22Rv1 (cell line): ENCODE data around the gene BRAF.
"Not testable (repeated sequence)": the region's sequence is repeated elsewhere in the genome, so short reads cannot be mapped to it uniquely, and the experiment has no call there.

Source experiments
- H3K27ac ChIP-seq: fragments of 450-650 bp; 2 replicates; pipeline ENCODE4 v1.5.1; 2017
- ZFX ChIP-seq: fragments of 450-650 bp; IDR thresholded peaks from 2 replicates; pipeline ENCODE4 v1.6.1; 2017; ENCODE audit warnings: antibody characterized with exemption, borderline replicate concordance
- TF ChIP-seq, protein P1 (sequence below): fragments of 450-650 bp; IDR thresholded peaks from 2 replicates; pipeline ENCODE4 v1.5.1; 2017; ENCODE audit warnings: mild to moderate bottlenecking

The BRAF gene

DNA sequence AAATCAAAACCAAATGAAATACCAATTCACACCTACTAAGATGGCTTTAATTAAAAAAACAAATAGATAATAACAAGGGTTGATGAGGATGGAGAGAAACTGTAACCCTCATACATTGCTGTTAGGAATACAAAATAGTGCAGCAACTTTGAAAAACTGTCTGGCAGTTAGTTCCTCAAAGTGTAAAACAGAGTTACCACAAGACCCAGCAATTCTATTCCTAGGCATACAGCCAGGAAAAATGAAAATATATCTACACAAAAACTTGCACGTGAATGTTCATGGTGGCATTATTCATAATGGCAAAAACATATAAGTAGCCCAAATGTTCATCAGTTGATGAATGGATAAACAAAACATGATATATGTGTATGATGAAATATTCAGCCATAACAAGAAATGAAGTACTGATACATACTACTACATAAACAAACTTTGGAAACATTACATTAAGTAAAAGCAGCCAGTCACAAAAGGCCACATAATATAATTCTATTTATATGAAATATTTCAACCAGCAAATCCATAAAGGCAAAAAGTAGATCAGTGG lies 83.5 kb downstream of the BRAF start:
- no peak for TF ChIP-seq ZFX
- TF ChIP-seq, protein P1, sequence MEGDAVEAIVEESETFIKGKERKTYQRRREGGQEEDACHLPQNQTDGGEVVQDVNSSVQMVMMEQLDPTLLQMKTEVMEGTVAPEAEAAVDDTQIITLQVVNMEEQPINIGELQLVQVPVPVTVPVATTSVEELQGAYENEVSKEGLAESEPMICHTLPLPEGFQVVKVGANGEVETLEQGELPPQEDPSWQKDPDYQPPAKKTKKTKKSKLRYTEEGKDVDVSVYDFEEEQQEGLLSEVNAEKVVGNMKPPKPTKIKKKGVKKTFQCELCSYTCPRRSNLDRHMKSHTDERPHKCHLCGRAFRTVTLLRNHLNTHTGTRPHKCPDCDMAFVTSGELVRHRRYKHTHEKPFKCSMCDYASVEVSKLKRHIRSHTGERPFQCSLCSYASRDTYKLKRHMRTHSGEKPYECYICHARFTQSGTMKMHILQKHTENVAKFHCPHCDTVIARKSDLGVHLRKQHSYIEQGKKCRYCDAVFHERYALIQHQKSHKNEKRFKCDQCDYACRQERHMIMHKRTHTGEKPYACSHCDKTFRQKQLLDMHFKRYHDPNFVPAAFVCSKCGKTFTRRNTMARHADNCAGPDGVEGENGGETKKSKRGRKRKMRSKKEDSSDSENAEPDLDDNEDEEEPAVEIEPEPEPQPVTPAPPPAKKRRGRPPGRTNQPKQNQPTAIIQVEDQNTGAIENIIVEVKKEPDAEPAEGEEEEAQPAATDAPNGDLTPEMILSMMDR = no peak
- H3K27ac ChIP-seq = no peak overlapping the region

DNA sequence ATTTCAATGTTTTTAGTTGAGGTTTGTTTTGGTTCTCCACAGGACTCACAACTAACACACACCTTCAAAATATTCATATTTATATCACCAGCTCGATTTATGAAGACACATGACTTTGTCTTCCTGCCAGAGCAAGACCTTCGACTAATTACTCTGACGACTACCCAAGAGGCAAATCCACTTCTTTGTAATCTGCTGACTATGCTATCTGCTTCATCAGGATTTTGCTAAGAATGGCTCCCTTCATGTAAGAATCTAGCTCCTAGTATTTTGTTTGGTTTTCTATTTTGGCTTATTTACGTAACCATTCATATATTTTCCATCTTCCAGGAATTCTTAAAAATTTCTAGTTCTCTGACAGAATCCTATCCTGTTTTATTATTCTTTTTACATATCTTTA lies 93.0 kb downstream of the BRAF start:
- TF ChIP-seq, protein P1 = no peak
- no peak for TF ChIP-seq ZFX
- H3K27ac ChIP-seq = no peak overlapping the region

DNA sequence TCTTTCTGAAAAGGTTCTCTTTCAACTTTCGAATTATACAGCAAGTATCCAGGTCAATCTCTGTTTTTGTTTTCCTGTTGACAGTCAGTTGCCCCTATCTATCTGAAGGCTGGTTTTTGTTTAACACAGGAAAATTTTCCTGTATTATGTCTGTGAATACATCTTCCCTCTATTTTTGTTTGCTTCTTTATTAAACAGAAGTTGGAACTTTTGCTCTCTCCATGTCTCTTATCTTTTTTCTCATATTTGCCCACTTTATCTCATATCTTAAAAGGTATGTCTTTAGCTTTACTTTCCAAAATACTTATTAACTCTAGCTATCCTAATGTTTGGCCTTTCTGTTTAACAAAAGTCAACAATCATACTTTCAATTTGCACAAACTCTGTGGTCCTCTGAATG lies 95.0 kb downstream of the BRAF start:
- TF ChIP-seq, protein P1 = no peak
- no peak for TF ChIP-seq ZFX
- H3K27ac ChIP-seq = no peak overlapping the region

DNA sequence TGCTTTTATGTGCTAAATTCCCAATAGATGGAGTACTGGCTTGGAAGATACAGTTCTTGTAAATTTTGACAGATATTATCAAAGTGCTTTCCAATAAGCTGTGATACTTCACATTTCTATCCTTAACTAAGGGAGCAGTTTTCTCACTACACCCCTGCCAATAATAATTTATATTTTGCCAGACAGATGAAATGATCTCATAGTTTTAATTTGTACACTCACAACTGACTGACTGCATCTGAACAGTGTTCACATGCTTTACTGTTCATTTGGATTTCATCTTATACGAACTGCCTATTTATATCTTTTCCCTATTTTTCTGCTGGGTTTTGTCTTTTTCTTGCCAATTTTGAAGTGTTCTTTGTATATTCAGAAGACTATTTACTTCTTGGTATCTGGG lies 96.0 kb downstream of the BRAF start:
- TF ChIP-seq, protein P1 = no peak
- no peak for TF ChIP-seq ZFX
- H3K27ac ChIP-seq = no peak overlapping the region

DNA sequence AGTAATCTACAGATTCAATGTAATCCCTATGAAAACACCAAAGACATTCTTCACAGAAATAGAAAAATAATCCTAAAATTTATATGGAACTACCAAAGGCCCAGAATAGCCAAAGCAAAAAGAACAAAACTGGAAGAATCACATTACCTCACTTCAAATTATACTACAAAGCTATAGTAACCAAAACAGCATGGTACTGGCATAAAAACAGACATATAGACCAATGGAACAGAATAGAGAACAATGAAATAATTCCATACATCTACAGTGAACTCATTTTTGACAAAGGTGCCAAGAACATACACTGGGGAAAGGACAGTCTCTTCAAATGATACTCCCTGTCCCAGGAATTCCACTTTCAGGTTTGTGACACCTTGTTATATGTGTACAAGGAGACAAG lies 107.3 kb downstream of the BRAF start:
- H3K27ac ChIP-seq = not testable (repeated sequence)

DNA sequence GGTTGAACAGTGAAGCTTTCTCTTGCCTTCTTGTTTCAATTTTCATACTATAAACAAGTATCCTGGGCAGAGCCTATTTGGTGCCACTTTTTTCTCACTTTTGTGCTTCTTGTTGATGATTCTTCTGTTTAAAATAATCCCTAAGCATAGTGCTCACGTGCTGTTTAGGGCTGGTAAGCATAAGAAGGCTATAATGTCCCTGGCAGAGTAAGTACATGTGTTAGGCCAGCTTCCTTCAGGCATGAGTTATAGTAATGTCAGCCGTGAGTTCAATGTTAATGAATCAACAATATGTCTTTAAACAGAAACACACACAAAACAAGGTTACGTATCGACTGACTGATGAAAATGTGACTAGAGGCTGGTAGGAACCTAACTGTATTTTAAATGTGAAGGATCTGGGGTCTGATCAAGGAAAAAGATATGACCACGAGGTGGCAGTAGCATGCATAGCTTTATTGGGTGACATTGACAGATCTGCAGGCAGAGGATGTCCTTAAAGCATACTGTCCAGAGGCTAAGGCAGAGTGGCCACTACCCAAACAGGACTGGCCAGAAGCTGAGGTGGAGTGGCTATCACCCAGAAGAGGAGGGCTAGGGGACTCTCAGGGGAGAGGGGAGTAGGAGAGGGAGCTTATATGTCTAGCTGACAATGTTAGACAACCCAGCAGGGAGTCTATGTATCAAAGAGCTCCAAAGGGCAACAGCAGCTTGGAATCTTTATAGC lies 113.7 kb downstream of the BRAF start:
- TF ChIP-seq ZFX = no peak
- TF ChIP-seq, protein P1 = peak; percentile 96
- H3K27ac ChIP-seq = peak overlapping the region; percentile 33

DNA sequence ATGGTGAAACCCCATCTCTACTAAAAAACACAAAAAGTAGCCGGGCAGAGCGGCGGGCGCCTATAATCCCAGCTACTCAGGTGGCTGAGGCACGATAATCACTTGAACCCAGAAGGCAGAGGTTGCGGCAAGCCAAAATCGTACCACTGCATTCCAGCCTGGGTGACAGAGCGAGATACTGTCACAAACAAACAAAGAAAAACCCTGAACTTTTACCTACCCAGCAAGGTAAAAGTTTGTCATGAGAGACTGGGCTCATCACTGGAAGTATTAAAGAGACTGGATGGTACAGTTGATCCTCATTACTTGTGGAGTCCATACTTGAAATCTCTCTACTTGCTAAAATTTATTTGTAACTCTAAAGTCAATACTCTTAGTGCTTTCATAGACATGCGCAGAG lies 114.3 kb downstream of the BRAF start:
- H3K27ac ChIP-seq = no peak overlapping the region
- TF ChIP-seq ZFX = no peak
- TF ChIP-seq, protein P1 = no peak
